Psoas muscle (tissue), 8 donors: ENCODE data around the gene SSNA1. TPM values are rescaled to one million over a fixed set of nuclear protein-coding genes. Genes with fewer than 3 reads are reported as not detected.

Source experiments
- ATAC-seq, 4 donors: fragments of 200-7000 bp; cut with Tn5 transposase; one replicate each; pipeline ENCODE4 v1.9.1; 2020; ENCODE audit warnings: moderate library complexity in 3 of 4, mild to moderate bottlenecking in 2 of 4
- DNase-seq, 2 donors: peaks; one replicate each; pipeline ENCODE4 v3.0.0-alpha.2; 2020
- H3K27ac ChIP-seq: fragments of 200-600 bp; one replicate; pipeline ENCODE4 v1.8.0; 2022
- H3K27me3 ChIP-seq, 3 donors: fragments of 200-600 bp in 1 of 3; one replicate each; pipeline versions ENCODE4 v1.6.1 to v1.8.0; 2013 to 2022; ENCODE audit warnings: low read length in 2 of 3, mild to moderate bottlenecking in 2 of 3, moderate library complexity in 1 of 3; ENCODE audit not compliant: insufficient read depth in 3 of 3
- H3K36me3 ChIP-seq, 2 donors: fragments of 200-600 bp in 1 of 2; one replicate each; pipeline versions ENCODE4 v1.6.1 to v1.8.0; 2013 to 2022; ENCODE audit warnings: low read depth in 1 of 2, mild to moderate bottlenecking in 1 of 2, moderate library complexity in 1 of 2; ENCODE audit not compliant: insufficient read depth in 1 of 2
- H3K4me1 ChIP-seq: fragments of 200-600 bp; one replicate; pipeline ENCODE4 v1.8.0; 2022
- H3K4me3 ChIP-seq: fragments of 200-600 bp; one replicate; pipeline ENCODE4 v1.8.0; 2022; ENCODE audit warnings: mild to moderate bottlenecking
- H3K9me3 ChIP-seq: fragments of 200-600 bp; one replicate; pipeline ENCODE4 v1.8.0; 2022
- CTCF ChIP-seq: fragments of 200-600 bp; IDR thresholded peaks from one replicate; pipeline ENCODE4 v1.8.0; 2022; ENCODE audit warnings: antibody characterized with exemption
- WGBS, 3 donors: extraction: QIAGEN DNeasy Blood & Tissue Kit; methylation state at CpG; one replicate each; pipeline versions ENCODE4 v1.1.6 to v1.1.7; 2013; 5-methylcytosine and 5-hydroxymethylcytosine counted together
- intact Hi-C, 2 donors: fragments of 100-400 bp; cut with DNase I; formaldehyde crosslinking; loops; one replicate each; pipeline versions ENCODE4 v1.11.0 to v1.14.2; 2022
- long read RNA-seq, 2 donors: library from polyadenylated mRNA; unstranded; transcript quantifications; one replicate each; pipeline ENCODE4 v2.0.0, GENCODE V29; 2021
- polyA plus RNA-seq, 3 donors: library from polyadenylated mRNA; stranded (reverse); fragments of 200-250 nt; gene quantifications; one replicate each; pipeline ENCODE4 v1.2.3, GENCODE V29; 2013
- total RNA-seq, 4 donors: library from RNA; stranded (reverse); fragmentation: NEBNext Ultra II Directional in 2 of 4; extraction: Animal tissue kit (Norgen Biotek cat#: 25700) in 2 of 4; gene quantifications; one replicate each; pipeline versions ENCODE4 v1.2.1 to v1.2.4, GENCODE V29; 2021 to 2023
- donor health status: healthy with polysubstance abuse.
- donor health status: DM: no; HTN: no; CAD: no; lungs with moderate emphysema.
- donor health status: Bipolar disorder and iron deficiency.
- donor health status: healthy.
- donor health status: DM: yes; HTN: yes; CAD: no.
- donor health status: DM: no; HTN: no; CAD: no.
- donor health status: DM: no; HTN: no; CAD: no.
- donor health status: DM: yes; HTN: yes; CAD: no.

Gene SSNA1
- 10 to 100 TPM; 51.5 to 65.4 (median 54.4) TPM for total RNA-seq
- 100 to 1,000 TPM; 101 to 176 (median 142) TPM for polyA plus RNA-seq
- long read RNA-seq, donor 1, transcript SSNA1-201 (3 exons, 896 nt): major isoform, 28 of 57 reads
- long read RNA-seq, donor 1, transcript SSNA1-202 (2 exons, 1,170 nt): minor isoform, 21 of 57 reads
- long read RNA-seq, donor 1, partial matches to known transcripts: 8 of 57 reads
- long read RNA-seq, donor 1, other reads (novel, unspliced or antisense): 0 of 57 reads
- long read RNA-seq, donor 2, transcript SSNA1-202 (2 exons, 1,170 nt): major isoform, 54 of 109 reads
- long read RNA-seq, donor 2, transcript SSNA1-201 (3 exons, 896 nt): minor isoform, 36 of 109 reads
- long read RNA-seq, donor 2, partial matches to known transcripts: 1 of 109 reads
- long read RNA-seq, donor 2, other reads (novel, unspliced or antisense): 16 of 109 reads

- H3K27ac ChIP-seq: peak within 1 kb of the TSS; percentile 97
- DNase-seq (peak; percentile 92 to 97), ATAC-seq (peak; percentile 93 to 95 (median 94))
- no peaks in the 10 kb centered on the region for H3K9me3 ChIP-seq
- WGBS, 3 donors: 0% methylated on average over 68 to 98 of the region's 98 CpGs
- no peaks in the 10 kb centered on the region for H3K27me3 ChIP-seq
- TF ChIP-seq CTCF: peak; percentile 12
- intact Hi-C loops: loop anchor here (1.0 to 5.0 kb wide), 3 partner anchors 17 to 39 kb away; partner anchors contain the start of genes CYSRT1 (in 1 of the 2), NDOR1 (in 1 of the 2), RNF208 (in 1 of the 2) and RNF224 (in 1 of the 2)
- H3K4me3 ChIP-seq: peak within 1 kb of the TSS; percentile 93
- H3K4me1 ChIP-seq: peaks cover 43% of the 10 kb centered on the region
- peaks cover 3 to 53% of the 10 kb centered on the region in 2 donors for H3K36me3 ChIP-seq
These were observed at the start of gene SSNA1, which contains the start of gene ANAPC2 for GRCh38 chr9:137188490-137189296. Gene SSNA1 (plus strand): TSS chr9:137188676. CDS start chr9:137188727, 51 bp downstream. Gene ANAPC2 (minus strand): TSS chr9:137188560. CDS start chr9:137188532, 28 bp downstream.

GRCh38 chr9:137138722-137139467 lies 49.6 kb upstream of the SSNA1 start, which contains the start of gene GRIN1:
Gene GRIN1 (plus strand): TSS chr9:137139154. CDS start chr9:137139487, 333 bp downstream.
- intact Hi-C loops: no loop called here
- ATAC-seq (peak; percentile 60 to 72 (median 68)), DNase-seq (no peak)
- 2 to 10% (median 3%) methylated on average over 61 to 104 of the region's 104 CpGs for whole genome bisulfite sequencing, 3 donors
- Histone ChIP-seq H3K4me1 (no peaks in the 10 kb centered on the region), H3K27ac (no peak within 1 kb of the TSS), H3K4me3 (peak within 1 kb of the TSS; percentile 15), H3K36me3 (no peaks in the 10 kb centered on the region), H3K27me3 (peaks cover 0 to 98% (median 50%) of the 10 kb centered on the region in 3 donors), H3K9me3 (no peaks in the 10 kb centered on the region)
- TF ChIP-seq CTCF: no peak

GRCh38 chr9:137139468-137140150 lies 48.9 kb upstream of the SSNA1 start:
- intact Hi-C loops: no loop called here
- H3K4me1 ChIP-seq: no peaks in the 10 kb centered on the region
- peaks cover 0 to 97% (median 50%) of the 10 kb centered on the region in 3 donors for H3K27me3 ChIP-seq
- no peak overlapping the region for H3K27ac ChIP-seq
- no peak for TF ChIP-seq CTCF
- ATAC-seq: no peak
- no peaks in the 10 kb centered on the region for H3K9me3 ChIP-seq
- no peak for DNase-seq
- no peaks in the 10 kb centered on the region for H3K36me3 ChIP-seq
- H3K4me3 ChIP-seq: no peak overlapping the region
- 15 to 20% (median 18%) methylated on average over 33 to 37 of the region's 37 CpGs for WGBS, 3 donors
